Endothelial cell of umbilical vein (primary cell): ENCODE data around the gene GABBR2. TPM values are rescaled to one million over a fixed set of nuclear protein-coding genes. Genes with fewer than 3 reads are reported as not detected.

Experiments used
- BruUV-seq: library from RNA; stranded (reverse); fragments of 400-500 nt; replicated peaks from 2 replicates; lab custom pipeline; 2021; lab: Mats Ljungman, UMichigan
- CTCF ChIA-PET: fragments of 300-600, 350-600 bp; sonication (Branson Sonifier 250); formaldehyde crosslinking; loops from one replicate; lab custom pipeline; 2021; ENCODE audit warnings: antibody characterized with exemption, inconsistent platforms; lab: Charles Lee
- POLR2A ChIA-PET: fragments of 300-600, 350-600 bp; sonication (Branson Sonifier 250); formaldehyde crosslinking; loops from one replicate; lab custom pipeline; 2021; ENCODE audit warnings: antibody characterized with exemption, inconsistent platforms; lab: Charles Lee
- DNase-seq: peaks from one replicate; pipeline ENCODE4 v3.0.0-alpha.2; 2011; ENCODE audit warnings: low read depth, low spot score
- FAIRE-seq: peaks from 2 replicates; lab custom pipeline; 2011; peaks lifted over from hg19 to GRCh38; lab: Jason Lieb, UNC
- H2AFZ ChIP-seq: 2 replicates; pipeline ENCODE4 v1.6.0; 2012; ENCODE audit warnings: low read depth, low read length, control low read depth, inconsistent platforms
- H3K27ac ChIP-seq: 2 replicates; pipeline ENCODE4 v1.5.1; 2011; ENCODE audit warnings: low read depth, mild to moderate bottlenecking, control low read depth, low read length, moderate library complexity; ENCODE audit not compliant: insufficient read depth
- H3K27me3 ChIP-seq, 2 experiments: 2 replicates each; pipeline versions ENCODE4 v1.6.0 to v1.6.1; 2011; ENCODE audit warnings: low read length in 2 of 2, mixed read lengths in 1 of 2; ENCODE audit not compliant: control insufficient read depth in 2 of 2, insufficient read depth in 2 of 2
- H3K36me3 ChIP-seq, 2 experiments: 2 replicates in 1 of 2; 3 replicates in 1 of 2; pipeline ENCODE4 v1.5.1; 2011; ENCODE audit warnings: low read length in 2 of 2, mild to moderate bottlenecking in 1 of 2, moderate library complexity in 1 of 2; ENCODE audit not compliant: control insufficient read depth in 2 of 2, insufficient read depth in 2 of 2; ENCODE audit errors: extremely low read depth in 1 of 2
- H3K4me1 ChIP-seq: 3 replicates; pipeline ENCODE4 v1.5.1; 2011; ENCODE audit warnings: mild to moderate bottlenecking, low read length; ENCODE audit not compliant: control insufficient read depth, insufficient read depth; ENCODE audit errors: extremely low read depth
- H3K4me2 ChIP-seq: 2 replicates; pipeline ENCODE4 v1.6.1; 2011; ENCODE audit warnings: low read length, control low read depth, mixed read lengths; ENCODE audit not compliant: insufficient read depth
- H3K4me3 ChIP-seq, 3 experiments: fragments of 200-600 bp in 1 of 3; sonication (generic), shearing (Covaris generic) in 1 of 3; replicated peaks in 1 of 3; 2 replicates each; pipeline ENCODE4 v1.5.1; 2011 to 2016; ENCODE audit warnings: control low read depth in 3 of 3, low read length in 3 of 3, mild to moderate bottlenecking in 2 of 3, inconsistent platforms in 1 of 3, low read depth in 1 of 3, moderate library complexity in 1 of 3; ENCODE audit not compliant: insufficient read depth in 1 of 3
- H3K79me2 ChIP-seq: 2 replicates; pipeline ENCODE4 v1.6.0; 2012; ENCODE audit warnings: low read length, inconsistent platforms; ENCODE audit not compliant: control insufficient read depth, insufficient read depth
- H3K9ac ChIP-seq: replicated peaks from 2 replicates; pipeline ENCODE3; 2011; ENCODE audit warnings: low read length, control low read depth; ENCODE audit not compliant: insufficient read depth; ENCODE audit errors: extremely low read depth
- H3K9me1 ChIP-seq: replicated peaks from 3 replicates; pipeline ENCODE4 v1.6.0; 2011; ENCODE audit warnings: mild to moderate bottlenecking, low read length; ENCODE audit not compliant: control insufficient read depth, insufficient read depth; ENCODE audit errors: extremely low read depth
- H3K9me3 ChIP-seq: replicated peaks from 2 replicates; pipeline ENCODE4 v1.5.1; 2012; ENCODE audit warnings: low read length, inconsistent platforms; ENCODE audit not compliant: control insufficient read depth, insufficient read depth
- H4K20me1 ChIP-seq: replicated peaks from 2 replicates; pipeline ENCODE3; 2011; ENCODE audit warnings: mild to moderate bottlenecking, low read length; ENCODE audit not compliant: control insufficient read depth, insufficient read depth; ENCODE audit errors: extremely low read depth
- EZH2 ChIP-seq: IDR thresholded peaks from 2 replicates; pipeline ENCODE4 v1.6.1; 2012; ENCODE audit warnings: borderline replicate concordance, low read depth, mild to moderate bottlenecking, moderate library complexity, low read length, inconsistent platforms; ENCODE audit not compliant: severe bottlenecking
- MYC ChIP-seq: IDR thresholded peaks from one replicate; pipeline ENCODE4 v1.6.1; 2011; ENCODE audit warnings: mild to moderate bottlenecking, low read depth, low read length
- POLR2A ChIP-seq: IDR thresholded peaks from 2 replicates; pipeline ENCODE4 v1.6.1; 2012; ENCODE audit warnings: low read depth, mild to moderate bottlenecking, control low read depth, low read length
- dilution Hi-C: fragments of 300-500 bp; cut with MboI; formaldehyde crosslinking; loops from one replicate; pipeline ENCODE4 v1.15.0; 2019; ENCODE audit warnings: low sequenced_read_pairs; ENCODE audit not compliant: extremely low pct_ligation_motif_present
- intact Hi-C: fragments of 100-400 bp; cut with micrococcal nuclease; formaldehyde crosslinking; loops from one replicate; pipeline ENCODE4 v1.10.0; 2022
- polyA plus RNA-seq, 4 experiments: library from polyadenylated mRNA; depleted of rRNA in 3 of 4; stranded (reverse) in 3 of 4; unstranded in 1 of 4; fragments of >200 nt; gene quantifications; 2 replicates each; pipeline versions ENCODE4 v1.2.1 to v1.2.3, GENCODE V29; 2011 to 2012; ENCODE audit warnings: missing spikeins in 1 of 4
- total RNA-seq: library from RNA; stranded (reverse); gene quantifications from 2 replicates; pipeline ENCODE4 v1.2.3, GENCODE V29; 2021
- TF ChIP-seq, protein P1 (sequence below), 2 donors: IDR thresholded peaks; 1 replicate in 1 of 2; 2 replicates in 1 of 2; pipeline ENCODE4 v1.5.1; 2011; ENCODE audit warnings: low read length in 2 of 2, mild to moderate bottlenecking in 2 of 2, moderate library complexity in 2 of 2, control low read depth in 1 of 2, inconsistent platforms in 1 of 2, low read depth in 1 of 2; ENCODE audit not compliant: insufficient read depth in 1 of 2; ENCODE audit errors: extremely low read depth in 1 of 2

GABBR2 gene
- total and polyA plus RNA-seq, 2 donors (not counting 3 experiments of a cell fraction or from before 2014, with no cell fraction given) = 1.1 to 9.2 TPM

DNA sequence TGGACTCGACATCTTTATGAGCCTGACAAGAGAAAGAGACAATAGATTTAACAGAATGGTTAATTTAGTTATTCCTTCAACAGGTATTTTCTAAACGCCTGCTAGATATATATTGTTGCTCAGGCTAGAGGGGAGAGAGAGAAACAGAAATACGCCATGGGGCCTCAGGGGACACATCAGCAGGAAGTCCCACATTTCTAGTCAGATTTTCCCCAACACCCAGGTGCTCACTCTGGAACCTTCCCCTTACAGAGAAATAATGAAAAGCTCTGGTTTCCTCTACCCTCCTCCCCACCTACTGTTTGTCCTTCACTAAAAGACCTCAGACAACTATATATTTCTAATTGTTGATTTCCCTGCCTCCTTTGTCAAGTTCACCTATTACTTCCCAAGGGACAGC, 323.0 kb downstream of the GABBR2 start:
- no peaks in the 10 kb centered on the region for H3K79me2 ChIP-seq
- dilution Hi-C loops = no loop called here
- no peak overlapping the region for H3K9ac ChIP-seq
- CTCF ChIA-PET = interaction anchor here (0.6 to 0.9 kb wide), 4 partner anchors 24 to 390 kb away, joined by 3 to 4 read pairs (median 3); no protein-coding TSS in a partner anchor
- DNase-seq = no peak
- intact Hi-C loops = no loop called here
- H3K4me3 ChIP-seq = no peak overlapping the region
- FAIRE-seq = no peak
- H3K9me1 ChIP-seq = no peaks in the 10 kb centered on the region
- H4K20me1 ChIP-seq = no peaks in the 10 kb centered on the region
- no peaks in the 10 kb centered on the region for H3K9me3 ChIP-seq
- no peaks in the 10 kb centered on the region for H3K36me3 ChIP-seq
- H3K27me3 ChIP-seq = no peaks in the 10 kb centered on the region
- BruUV-seq = no TSS peak
- no peak overlapping the region for H2AFZ ChIP-seq
- no peak overlapping the region for H3K4me2 ChIP-seq
- H3K4me1 ChIP-seq = no peaks in the 10 kb centered on the region
- TF ChIP-seq EZH2 = no peak
- TF ChIP-seq, protein P1, sequence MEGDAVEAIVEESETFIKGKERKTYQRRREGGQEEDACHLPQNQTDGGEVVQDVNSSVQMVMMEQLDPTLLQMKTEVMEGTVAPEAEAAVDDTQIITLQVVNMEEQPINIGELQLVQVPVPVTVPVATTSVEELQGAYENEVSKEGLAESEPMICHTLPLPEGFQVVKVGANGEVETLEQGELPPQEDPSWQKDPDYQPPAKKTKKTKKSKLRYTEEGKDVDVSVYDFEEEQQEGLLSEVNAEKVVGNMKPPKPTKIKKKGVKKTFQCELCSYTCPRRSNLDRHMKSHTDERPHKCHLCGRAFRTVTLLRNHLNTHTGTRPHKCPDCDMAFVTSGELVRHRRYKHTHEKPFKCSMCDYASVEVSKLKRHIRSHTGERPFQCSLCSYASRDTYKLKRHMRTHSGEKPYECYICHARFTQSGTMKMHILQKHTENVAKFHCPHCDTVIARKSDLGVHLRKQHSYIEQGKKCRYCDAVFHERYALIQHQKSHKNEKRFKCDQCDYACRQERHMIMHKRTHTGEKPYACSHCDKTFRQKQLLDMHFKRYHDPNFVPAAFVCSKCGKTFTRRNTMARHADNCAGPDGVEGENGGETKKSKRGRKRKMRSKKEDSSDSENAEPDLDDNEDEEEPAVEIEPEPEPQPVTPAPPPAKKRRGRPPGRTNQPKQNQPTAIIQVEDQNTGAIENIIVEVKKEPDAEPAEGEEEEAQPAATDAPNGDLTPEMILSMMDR (IDR thresholded peaks at IDR 0.05; ENCODE audit: extremely low read depth in 1 of 2, insufficient read depth in 1 of 2, low read depth in 1 of 2, low read length in 2 of 2) = no peak
- no peak for TF ChIP-seq POLR2A
- TF ChIP-seq MYC = no peak
- POLR2A ChIA-PET = no interaction called here
- no peak overlapping the region for H3K27ac ChIP-seq

DNA sequence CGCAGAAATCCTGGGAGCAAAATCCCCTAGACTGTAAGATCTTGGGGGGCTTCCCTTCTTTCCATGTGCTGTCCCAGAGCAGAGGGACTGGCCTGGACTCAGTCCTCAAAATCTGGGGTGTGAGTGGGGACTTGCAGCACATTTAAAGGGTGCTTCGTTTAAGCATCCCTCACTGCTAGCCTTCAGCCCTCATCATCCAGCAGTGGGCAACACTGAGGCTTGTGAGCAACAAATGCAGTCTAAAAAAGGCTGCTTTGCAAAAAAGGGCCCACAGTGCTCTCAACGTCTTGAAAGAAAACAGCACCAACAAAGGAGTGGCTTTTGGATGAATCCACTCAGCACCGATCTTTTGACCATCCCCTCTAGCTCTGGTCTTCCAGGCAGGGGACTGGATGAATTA, 325.0 kb downstream of the GABBR2 start:
- FAIRE-seq = peak; percentile 44
- Histone ChIP-seq H3K9me1 (no peaks in the 10 kb centered on the region), H3K4me3 (no peak overlapping the region), H3K4me1 (peaks cover 5% of the 10 kb centered on the region), H4K20me1 (no peaks in the 10 kb centered on the region), H3K4me2 (no peak overlapping the region), H2AFZ (no peak overlapping the region), H3K9me3 (no peaks in the 10 kb centered on the region), H3K36me3 (no peaks in the 10 kb centered on the region), H3K27ac (no peak overlapping the region), H3K9ac (no peak overlapping the region), H3K79me2 (no peaks in the 10 kb centered on the region), H3K27me3 (no peaks in the 10 kb centered on the region)
- TF ChIP-seq, protein P1 (IDR thresholded peaks at IDR 0.05; ENCODE audit: extremely low read depth in 1 of 2, insufficient read depth in 1 of 2, low read depth in 1 of 2, low read length in 2 of 2) = peak in 1 of 2 donors; percentile 11
- no peak for TF ChIP-seq POLR2A
- DNase-seq = no peak
- no TSS peak for BruUV-seq
- dilution Hi-C loops = no loop called here
- CTCF ChIA-PET = no interaction called here
- POLR2A ChIA-PET = no interaction called here
- intact Hi-C loops = no loop called here
